Measurements from ENCODE around the gene VPS37C.

DNA sequence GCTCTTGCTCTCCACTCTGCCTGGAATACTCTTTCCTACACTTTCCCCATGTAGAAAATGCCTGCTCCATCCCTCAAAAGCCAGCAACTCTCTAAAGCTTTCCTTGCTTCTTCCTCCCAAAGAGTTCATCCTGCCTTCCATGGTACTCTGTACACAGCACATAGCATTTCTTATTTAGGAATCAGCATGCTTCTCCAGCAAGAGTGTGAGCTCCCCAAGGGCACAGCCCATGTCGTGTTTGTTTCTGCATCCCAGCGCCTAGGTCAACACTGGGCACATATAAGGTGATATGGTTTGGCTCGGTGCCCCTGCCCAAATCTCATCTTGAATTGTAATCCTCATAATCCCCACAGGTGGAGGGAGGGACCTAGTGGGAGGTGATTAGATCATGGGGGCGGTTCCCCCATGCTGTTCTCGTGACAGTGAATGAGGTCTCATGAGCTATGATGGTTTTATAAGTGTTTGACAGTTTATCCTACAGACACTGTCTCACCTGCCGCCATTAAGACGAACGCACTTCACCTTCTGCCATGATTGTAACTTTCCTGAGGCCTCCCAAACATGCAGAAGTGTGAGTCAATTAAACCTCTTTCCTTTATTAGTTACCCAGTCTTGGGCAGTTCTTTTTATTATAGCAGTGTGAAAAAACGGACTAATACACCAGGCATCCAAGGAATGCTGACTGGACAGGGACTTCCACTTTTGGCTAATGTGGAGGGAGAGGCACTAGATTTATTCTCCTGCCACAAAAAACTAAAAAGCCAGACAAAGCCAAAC, 8.2 kb downstream of the VPS37C start:
- no peak for TF ChIP-seq POLR2A (IDR thresholded peaks at IDR 0.05)
- TF ChIP-seq CTCF (IDR thresholded peaks at IDR 0.05) = no peak
